Tibial nerve (tissue), 4 donors: Measurements from ENCODE around the gene PSMC4. TPM values are rescaled to one million over a fixed set of nuclear protein-coding genes. Genes with fewer than 3 reads are reported as not detected.

Experiments used
- DNase-seq, 2 donors: peaks; one replicate each; pipeline ENCODE4 v3.0.0-alpha.2; 2019; ENCODE audit warnings: low spot score in 2 of 2
- H3K27ac ChIP-seq, 4 donors: fragments of 200-600 bp; sonication (generic) in 3 of 4; one replicate each; pipeline ENCODE4 v1.5.1; 2017 to 2019; ENCODE audit warnings: mild to moderate bottlenecking in 1 of 4
- H3K27me3 ChIP-seq, 2 donors: fragments of 200-600 bp; sonication (generic) in 1 of 2; one replicate each; pipeline versions ENCODE4 v1.5.1 to v1.6.0; 2017 to 2019
- H3K36me3 ChIP-seq, 3 donors: fragments of 200-600 bp; sonication (generic); one replicate each; pipeline ENCODE4 v1.5.1; 2018 to 2019
- H3K4me1 ChIP-seq, 4 donors: fragments of 200-600 bp; sonication (generic) in 3 of 4; one replicate each; pipeline ENCODE4 v1.5.1; 2017 to 2019
- H3K4me3 ChIP-seq, 4 donors: fragments of 200-600 bp; sonication (generic) in 3 of 4; one replicate each; pipeline ENCODE4 v1.5.1; 2017 to 2019; ENCODE audit warnings: mild to moderate bottlenecking in 1 of 4, moderate library complexity in 1 of 4
- H3K9me3 ChIP-seq, 4 donors: fragments of 200-600 bp; sonication (generic) in 3 of 4; one replicate each; pipeline ENCODE4 v1.5.1; 2017 to 2019
- EP300 ChIP-seq, 2 donors: sonication (generic); formaldehyde crosslinking; IDR thresholded peaks; one replicate each; pipeline ENCODE4 v1.6.1; 2017; ENCODE audit warnings: antibody characterized with exemption in 2 of 2, mild to moderate bottlenecking in 1 of 2
- POLR2A ChIP-seq, 2 donors: fragments of 450-650 bp; IDR thresholded peaks; one replicate each; pipeline ENCODE4 v1.6.1; 2017; ENCODE audit warnings: antibody characterized with exemption in 2 of 2, mild to moderate bottlenecking in 2 of 2, moderate library complexity in 2 of 2
- WGBS, 2 donors: methylation state at CpG; one replicate each; pipeline ENCODE4 v1.1.5; 2018; 5-methylcytosine and 5-hydroxymethylcytosine counted together
- total RNA-seq, 4 donors: library from RNA; depleted of rRNA; stranded (reverse); fragments of >200 nt; gene quantifications; one replicate each; pipeline ENCODE4 v1.1.0, GENCODE V29; 2016
- TF ChIP-seq, protein P1 (sequence below), 5 experiments: fragments of 200-600 bp in 3 of 5; fragments of 450-650 bp in 2 of 5; sonication (generic) in 3 of 5; IDR thresholded peaks; one replicate each; pipeline ENCODE4 v1.5.1; 2016 to 2019; ENCODE audit warnings: antibody characterized with exemption in 5 of 5, mild to moderate bottlenecking in 3 of 5, moderate library complexity in 2 of 5

PSMC4 gene
- total RNA-seq, 4 donors from 2014 or later = 49.4 to 91.8 (median 69.5) TPM

DNA sequence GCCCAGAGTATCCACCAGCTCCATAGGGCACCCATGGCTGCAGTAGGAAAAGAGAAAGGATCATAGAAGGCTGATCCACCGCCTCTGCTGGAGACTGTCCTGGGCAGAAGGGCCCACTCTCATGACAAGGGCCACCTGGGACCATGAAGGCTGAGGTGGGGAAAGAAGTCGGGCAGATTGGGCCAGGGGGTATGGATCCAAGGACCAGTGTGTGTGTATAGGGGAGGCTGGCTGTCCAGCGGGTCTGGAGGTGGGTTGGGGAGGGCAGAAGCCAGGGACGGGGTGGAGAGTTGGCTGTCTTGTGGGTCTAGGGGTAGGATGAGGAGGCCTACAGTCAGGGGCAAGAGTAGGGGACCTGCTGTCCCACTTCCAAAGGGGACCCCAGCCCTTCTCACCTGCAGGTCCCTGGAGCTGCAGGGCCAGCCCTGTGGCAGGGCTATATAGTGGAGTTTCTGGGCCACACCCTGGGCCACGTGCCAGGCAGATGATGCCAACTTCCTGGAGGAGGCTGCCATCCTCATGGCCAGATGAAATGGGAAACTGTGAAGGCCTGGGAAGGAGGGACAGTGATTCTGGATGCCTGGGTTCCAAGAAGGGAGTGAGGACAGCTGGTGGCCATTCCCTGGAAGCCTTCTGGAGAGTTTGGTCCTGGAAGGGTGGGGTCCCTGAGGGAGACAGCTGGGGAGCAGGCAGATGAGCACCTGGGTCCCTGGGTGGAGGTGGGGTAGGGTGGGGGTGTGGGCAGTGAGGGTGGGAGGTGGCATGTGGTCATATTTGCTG lies 36.2 kb upstream of the PSMC4 start, which contains the start of gene FCGBP:
FCGBP (minus strand) TSS at position 51 of the 780 bp plus-strand sequence.
- Histone ChIP-seq H3K27me3 (no peaks in the 10 kb centered on the region), H3K9me3 (peaks cover 0 to 9% (median 2%) of the 10 kb centered on the region in 4 donors), H3K27ac (no peak within 1 kb of the TSS), H3K36me3 (no peaks in the 10 kb centered on the region), H3K4me3 (no peak within 1 kb of the TSS), H3K4me1 (no peaks in the 10 kb centered on the region)
- WGBS, 2 donors = 87 to 90% methylated on average over 5 of the region's 5 CpGs
- TF ChIP-seq EP300 (IDR thresholded peaks at IDR 0.05) (no peak), POLR2A (IDR thresholded peaks at IDR 0.05) (no peak)
- TF ChIP-seq, protein P1, sequence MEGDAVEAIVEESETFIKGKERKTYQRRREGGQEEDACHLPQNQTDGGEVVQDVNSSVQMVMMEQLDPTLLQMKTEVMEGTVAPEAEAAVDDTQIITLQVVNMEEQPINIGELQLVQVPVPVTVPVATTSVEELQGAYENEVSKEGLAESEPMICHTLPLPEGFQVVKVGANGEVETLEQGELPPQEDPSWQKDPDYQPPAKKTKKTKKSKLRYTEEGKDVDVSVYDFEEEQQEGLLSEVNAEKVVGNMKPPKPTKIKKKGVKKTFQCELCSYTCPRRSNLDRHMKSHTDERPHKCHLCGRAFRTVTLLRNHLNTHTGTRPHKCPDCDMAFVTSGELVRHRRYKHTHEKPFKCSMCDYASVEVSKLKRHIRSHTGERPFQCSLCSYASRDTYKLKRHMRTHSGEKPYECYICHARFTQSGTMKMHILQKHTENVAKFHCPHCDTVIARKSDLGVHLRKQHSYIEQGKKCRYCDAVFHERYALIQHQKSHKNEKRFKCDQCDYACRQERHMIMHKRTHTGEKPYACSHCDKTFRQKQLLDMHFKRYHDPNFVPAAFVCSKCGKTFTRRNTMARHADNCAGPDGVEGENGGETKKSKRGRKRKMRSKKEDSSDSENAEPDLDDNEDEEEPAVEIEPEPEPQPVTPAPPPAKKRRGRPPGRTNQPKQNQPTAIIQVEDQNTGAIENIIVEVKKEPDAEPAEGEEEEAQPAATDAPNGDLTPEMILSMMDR (IDR thresholded peaks at IDR 0.05) = no peak
- no peak for DNase-seq

DNA sequence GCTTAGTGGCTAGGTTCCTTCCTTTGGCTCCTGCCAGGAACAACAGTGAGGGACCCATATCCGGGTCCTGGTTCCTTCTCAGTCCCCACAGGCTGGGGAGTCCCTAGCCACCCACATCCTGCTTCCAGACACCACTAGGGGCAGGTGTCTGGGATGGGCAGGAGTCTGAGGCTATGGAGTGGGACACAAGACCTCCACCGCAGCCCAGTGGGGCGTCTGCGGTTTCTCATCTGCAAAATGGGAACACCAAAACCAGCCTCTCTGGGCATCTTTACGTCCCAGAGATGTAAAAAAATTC lies 35.7 kb upstream of the PSMC4 start:
- no peak overlapping the region for H3K4me3 ChIP-seq

DNA sequence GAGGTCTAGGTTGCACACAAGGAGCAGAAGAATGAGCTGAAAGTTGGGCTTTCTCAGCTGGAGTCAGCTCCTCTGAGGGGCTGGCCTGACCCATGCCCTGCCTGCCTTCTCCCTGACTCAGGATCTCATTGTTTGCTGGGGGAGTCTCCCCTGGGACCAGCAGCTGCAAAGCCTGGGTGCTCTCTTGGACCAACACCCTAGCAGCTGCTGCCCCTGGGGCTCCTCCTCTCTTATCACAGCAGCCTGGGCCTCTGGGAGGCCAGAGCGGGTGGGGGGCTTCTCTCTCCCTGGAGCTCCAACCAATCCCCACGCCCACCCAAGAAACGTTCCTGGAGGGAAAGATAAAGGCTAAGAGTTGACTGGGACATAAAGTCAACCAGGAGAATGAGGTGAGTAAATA lies 34.9 kb upstream of the PSMC4 start:
- no peak for DNase-seq
- H3K4me3 ChIP-seq = no peak overlapping the region
- no peak overlapping the region for H3K27ac ChIP-seq
- 43 to 56% methylated on average over 3 of the region's 3 CpGs for WGBS, 2 donors
- TF ChIP-seq EP300 (IDR thresholded peaks at IDR 0.05) = no peak
- no peak for TF ChIP-seq POLR2A (IDR thresholded peaks at IDR 0.05)
- TF ChIP-seq, protein P1 (IDR thresholded peaks at IDR 0.05) = no peak
- H3K4me1 ChIP-seq = peaks cover 0 to 2% (median 0%) of the 10 kb centered on the region in 4 donors
- H3K27me3 ChIP-seq = no peaks in the 10 kb centered on the region
- H3K9me3 ChIP-seq = peaks cover 0 to 16% (median 2%) of the 10 kb centered on the region in 4 donors
- no peaks in the 10 kb centered on the region for H3K36me3 ChIP-seq

More for the DNA sequence above, 35.7 kb upstream of the PSMC4 start:
- no peak for DNase-seq
- TF ChIP-seq, protein P1 (IDR thresholded peaks at IDR 0.05) = no peak
- TF ChIP-seq EP300 (IDR thresholded peaks at IDR 0.05) = no peak
- TF ChIP-seq POLR2A (IDR thresholded peaks at IDR 0.05) = no peak
- WGBS, 2 donors = 79 to 80% methylated on average over 5 of the region's 5 CpGs
- Histone ChIP-seq H3K4me1 (no peaks in the 10 kb centered on the region), H3K27me3 (no peaks in the 10 kb centered on the region), H3K27ac (no peak overlapping the region), H3K9me3 (peaks cover 0 to 10% (median 2%) of the 10 kb centered on the region in 4 donors), H3K36me3 (no peaks in the 10 kb centered on the region)

DNA sequence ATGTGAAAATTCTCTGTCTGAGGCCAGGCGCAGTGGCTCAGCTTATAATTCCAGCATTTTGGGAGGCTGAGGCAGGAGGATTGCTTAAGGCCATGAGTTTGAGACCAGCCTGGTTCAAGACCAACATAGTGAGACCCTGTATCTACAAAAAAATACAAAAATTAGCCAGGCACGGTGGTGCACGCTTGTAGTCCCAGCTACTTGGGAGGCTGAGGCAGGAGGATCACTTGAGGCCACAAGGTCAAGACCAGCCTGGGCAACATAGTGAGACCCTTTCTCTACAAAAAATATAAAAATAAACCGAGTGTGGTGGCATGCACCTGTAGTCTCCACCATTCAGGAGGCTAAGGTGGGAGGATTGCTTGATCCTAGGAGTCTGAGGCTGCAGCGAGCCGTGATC lies 34.3 kb upstream of the PSMC4 start:
- Histone ChIP-seq H3K27me3 (no peaks in the 10 kb centered on the region), H3K4me1 (peaks cover 0 to 4% (median 0%) of the 10 kb centered on the region in 4 donors), H3K27ac (no peak overlapping the region), H3K4me3 (no peak overlapping the region), H3K36me3 (no peaks in the 10 kb centered on the region), H3K9me3 (peaks cover 0 to 22% (median 2%) of the 10 kb centered on the region in 4 donors)
- no peak for DNase-seq
- TF ChIP-seq POLR2A (IDR thresholded peaks at IDR 0.05) (no peak), EP300 (IDR thresholded peaks at IDR 0.05) (no peak)
- TF ChIP-seq, protein P1 (IDR thresholded peaks at IDR 0.05) = no peak
- WGBS, 2 donors = 87 to 90% methylated on average over 6 of the region's 6 CpGs

DNA sequence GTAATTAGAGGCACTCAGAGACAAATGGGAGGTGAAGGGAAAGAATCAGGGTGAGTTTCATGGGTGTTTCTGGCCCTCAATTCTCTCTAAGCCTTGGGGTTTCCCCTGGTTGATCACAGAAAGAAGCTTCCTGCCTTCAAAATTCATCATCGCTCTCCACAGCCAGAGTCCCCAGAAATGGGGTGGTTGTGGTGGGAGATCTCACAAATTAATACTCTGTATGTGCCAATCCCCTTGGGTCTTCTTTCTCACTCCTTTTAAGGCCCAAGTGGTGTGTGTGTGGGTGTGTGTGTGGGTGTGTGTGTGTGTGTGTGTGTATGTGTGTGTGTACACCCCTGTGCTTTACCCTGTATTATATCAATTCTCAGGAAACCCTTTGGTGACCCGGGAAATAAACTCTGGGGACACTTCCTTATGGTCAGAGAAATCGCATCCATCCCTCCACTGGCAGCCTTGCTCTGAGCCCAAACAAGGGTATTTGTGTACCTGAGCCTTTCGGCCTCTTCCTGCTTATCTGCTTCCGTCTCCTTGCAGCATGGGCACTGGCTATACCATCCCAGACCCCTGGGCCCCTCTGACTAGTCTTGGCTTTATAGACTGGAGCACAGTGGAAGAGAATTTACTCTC lies 33.8 kb upstream of the PSMC4 start:
- no peak for DNase-seq
- Histone ChIP-seq H3K27me3 (no peaks in the 10 kb centered on the region), H3K9me3 (peaks cover 0 to 25% (median 2%) of the 10 kb centered on the region in 4 donors), H3K36me3 (no peaks in the 10 kb centered on the region), H3K4me3 (no peak overlapping the region), H3K4me1 (peaks cover 0 to 4% (median 0%) of the 10 kb centered on the region in 4 donors), H3K27ac (no peak overlapping the region)
- WGBS, 2 donors = 66 to 78% methylated on average over 5 of the region's 5 CpGs
- TF ChIP-seq EP300 (IDR thresholded peaks at IDR 0.05) (no peak), POLR2A (IDR thresholded peaks at IDR 0.05) (no peak)
